ENCODE results near the gene MEGF6. TPM values are rescaled to one million over a fixed set of nuclear protein-coding genes. Genes with fewer than 3 reads are reported as not detected.

MEGF6 gene, protein sequence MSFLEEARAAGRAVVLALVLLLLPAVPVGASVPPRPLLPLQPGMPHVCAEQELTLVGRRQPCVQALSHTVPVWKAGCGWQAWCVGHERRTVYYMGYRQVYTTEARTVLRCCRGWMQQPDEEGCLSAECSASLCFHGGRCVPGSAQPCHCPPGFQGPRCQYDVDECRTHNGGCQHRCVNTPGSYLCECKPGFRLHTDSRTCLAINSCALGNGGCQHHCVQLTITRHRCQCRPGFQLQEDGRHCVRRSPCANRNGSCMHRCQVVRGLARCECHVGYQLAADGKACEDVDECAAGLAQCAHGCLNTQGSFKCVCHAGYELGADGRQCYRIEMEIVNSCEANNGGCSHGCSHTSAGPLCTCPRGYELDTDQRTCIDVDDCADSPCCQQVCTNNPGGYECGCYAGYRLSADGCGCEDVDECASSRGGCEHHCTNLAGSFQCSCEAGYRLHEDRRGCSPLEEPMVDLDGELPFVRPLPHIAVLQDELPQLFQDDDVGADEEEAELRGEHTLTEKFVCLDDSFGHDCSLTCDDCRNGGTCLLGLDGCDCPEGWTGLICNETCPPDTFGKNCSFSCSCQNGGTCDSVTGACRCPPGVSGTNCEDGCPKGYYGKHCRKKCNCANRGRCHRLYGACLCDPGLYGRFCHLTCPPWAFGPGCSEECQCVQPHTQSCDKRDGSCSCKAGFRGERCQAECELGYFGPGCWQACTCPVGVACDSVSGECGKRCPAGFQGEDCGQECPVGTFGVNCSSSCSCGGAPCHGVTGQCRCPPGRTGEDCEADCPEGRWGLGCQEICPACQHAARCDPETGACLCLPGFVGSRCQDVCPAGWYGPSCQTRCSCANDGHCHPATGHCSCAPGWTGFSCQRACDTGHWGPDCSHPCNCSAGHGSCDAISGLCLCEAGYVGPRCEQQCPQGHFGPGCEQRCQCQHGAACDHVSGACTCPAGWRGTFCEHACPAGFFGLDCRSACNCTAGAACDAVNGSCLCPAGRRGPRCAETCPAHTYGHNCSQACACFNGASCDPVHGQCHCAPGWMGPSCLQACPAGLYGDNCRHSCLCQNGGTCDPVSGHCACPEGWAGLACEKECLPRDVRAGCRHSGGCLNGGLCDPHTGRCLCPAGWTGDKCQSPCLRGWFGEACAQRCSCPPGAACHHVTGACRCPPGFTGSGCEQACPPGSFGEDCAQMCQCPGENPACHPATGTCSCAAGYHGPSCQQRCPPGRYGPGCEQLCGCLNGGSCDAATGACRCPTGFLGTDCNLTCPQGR (N-terminal part only)
- polyA plus RNA-seq (2012; ENCODE audit: missing spikeins) = 0.19 TPM

- TF ChIP-seq POLR2A (IDR thresholded peaks at IDR 0.05; ENCODE audit: low read depth, low read length) = no peak
- TF ChIP-seq TAF1 (IDR thresholded peaks at IDR 0.05; ENCODE audit: borderline replicate concordance, low read depth, low read length) = no peak
- no peak for TF ChIP-seq POLR2AphosphoS5 (IDR thresholded peaks at IDR 0.05; ENCODE audit: low read depth, low read length)
- no peak for FAIRE-seq
- no peak for DNase-seq (ENCODE audit: insufficient read length)
Observed at GRCh38 chr1:3611170-3612019, at the start of gene MEGF6. MEGF6 (minus strand) TSS chr1:3611508; CDS start chr1:3611268, 240 bp downstream.

DNA sequence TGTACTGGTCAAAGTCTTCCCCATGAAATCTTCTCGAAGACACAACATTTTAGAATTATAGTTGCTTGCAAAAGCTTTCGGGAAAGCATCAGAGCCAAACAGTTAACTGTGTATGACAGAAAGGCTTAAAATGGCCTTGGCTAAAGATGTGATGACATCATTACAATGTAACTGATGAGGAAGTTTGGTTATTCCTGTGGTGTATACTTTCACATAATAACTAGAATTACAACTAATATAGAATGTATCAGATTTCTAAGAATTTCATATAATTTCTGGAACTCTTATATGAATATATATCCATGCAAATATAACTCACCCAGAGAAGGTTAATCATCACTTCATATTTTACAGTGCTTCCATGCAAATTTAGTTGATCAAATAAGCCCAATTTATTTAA lies 49.4 kb upstream of the MEGF6 start:
- FAIRE-seq (no peak), DNase-seq (ENCODE audit: insufficient read length) (no peak)
- no peak for TF ChIP-seq POLR2AphosphoS5 (IDR thresholded peaks at IDR 0.05; ENCODE audit: low read depth, low read length)

- TF ChIP-seq POLR2AphosphoS5 (IDR thresholded peaks at IDR 0.05; ENCODE audit: low read depth, low read length) = no peak
- TF ChIP-seq POLR2A (IDR thresholded peaks at IDR 0.05; ENCODE audit: low read depth, low read length) = no peak
- no peak for TF ChIP-seq TAF1 (IDR thresholded peaks at IDR 0.05; ENCODE audit: borderline replicate concordance, low read depth, low read length)
- DNase-seq (ENCODE audit: insufficient read length) = no peak
- no peak for FAIRE-seq
Observed at GRCh38 chr1:3659093-3659492, 47.8 kb upstream of the MEGF6 start.

- TF ChIP-seq POLR2AphosphoS5 (IDR thresholded peaks at IDR 0.05; ENCODE audit: low read depth, low read length) (no peak), POLR2A (IDR thresholded peaks at IDR 0.05; ENCODE audit: low read depth, low read length) (no peak), TAF1 (IDR thresholded peaks at IDR 0.05; ENCODE audit: borderline replicate concordance, low read depth, low read length) (no peak)
- no peak for FAIRE-seq
- no peak for DNase-seq (ENCODE audit: insufficient read length)
Observed at GRCh38 chr1:3658231-3658615, 46.9 kb upstream of the MEGF6 start.

DNA sequence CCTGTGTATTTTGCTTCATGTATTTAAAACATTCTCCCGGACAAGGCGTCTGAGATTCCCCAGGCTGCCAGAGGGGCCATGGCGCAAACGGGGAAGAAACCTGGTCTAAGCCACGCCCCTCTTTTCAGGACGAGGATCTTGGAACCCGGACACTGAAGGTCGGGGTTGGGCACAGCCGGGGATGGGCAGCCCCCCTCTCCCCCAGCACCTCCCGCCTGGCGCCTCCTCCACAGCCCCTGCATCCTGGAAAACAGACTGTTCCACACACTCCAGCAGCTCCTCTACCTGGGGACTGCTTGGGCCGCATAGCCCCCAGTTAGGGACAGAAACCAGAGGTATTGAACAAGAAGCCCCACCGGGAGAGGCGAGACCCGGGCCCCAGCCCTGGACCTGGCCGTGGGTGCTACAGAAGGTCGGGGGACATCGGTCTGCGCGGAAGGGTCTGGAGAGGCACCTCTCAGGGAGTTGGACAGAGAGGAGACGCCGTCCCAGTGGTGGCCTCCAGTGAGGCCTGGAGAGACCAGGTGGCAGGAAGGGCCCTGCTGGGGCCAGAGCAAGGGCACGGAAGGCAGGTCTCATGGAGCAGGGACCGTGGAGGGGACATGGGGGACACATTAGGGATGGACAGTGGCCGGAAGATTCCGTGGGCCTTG lies 46.4 kb upstream of the MEGF6 start:
- FAIRE-seq (no peak), DNase-seq (ENCODE audit: insufficient read length) (no peak)
- TF ChIP-seq POLR2AphosphoS5 (IDR thresholded peaks at IDR 0.05; ENCODE audit: low read depth, low read length) (no peak), POLR2A (IDR thresholded peaks at IDR 0.05; ENCODE audit: low read depth, low read length) (no peak), TAF1 (IDR thresholded peaks at IDR 0.05; ENCODE audit: borderline replicate concordance, low read depth, low read length) (no peak)

- TF ChIP-seq POLR2A (IDR thresholded peaks at IDR 0.05; ENCODE audit: low read depth, low read length) = no peak
- no peak for TF ChIP-seq TAF1 (IDR thresholded peaks at IDR 0.05; ENCODE audit: borderline replicate concordance, low read depth, low read length)
- no peak for TF ChIP-seq POLR2AphosphoS5 (IDR thresholded peaks at IDR 0.05; ENCODE audit: low read depth, low read length)
- no peak for FAIRE-seq
Observed at GRCh38 chr1:3657096-3657475, 45.8 kb upstream of the MEGF6 start.

GRCh38 chr1:3656450-3657095 lies 45.3 kb upstream of the MEGF6 start:
- FAIRE-seq (peak; percentile 99), DNase-seq (ENCODE audit: insufficient read length) (peak; percentile 62)
- TF ChIP-seq POLR2AphosphoS5 (IDR thresholded peaks at IDR 0.05; ENCODE audit: low read depth, low read length) (peak; percentile 43; the same call in 1 of the 2 replicates), POLR2A (IDR thresholded peaks at IDR 0.05; ENCODE audit: low read depth, low read length) (peak; percentile 31), TAF1 (IDR thresholded peaks at IDR 0.05; ENCODE audit: borderline replicate concordance, low read depth, low read length) (no peak)

More at GRCh38 chr1:3657096-3657475, 45.8 kb upstream of the MEGF6 start:
- no peak for DNase-seq (ENCODE audit: insufficient read length)

- no peak for FAIRE-seq
- TF ChIP-seq POLR2AphosphoS5 (IDR thresholded peaks at IDR 0.05; ENCODE audit: low read depth, low read length) (no peak), POLR2A (IDR thresholded peaks at IDR 0.05; ENCODE audit: low read depth, low read length) (no peak), TAF1 (IDR thresholded peaks at IDR 0.05; ENCODE audit: borderline replicate concordance, low read depth, low read length) (no peak)
- DNase-seq (ENCODE audit: insufficient read length) = no peak
Observed at GRCh38 chr1:3654549-3655281, 43.4 kb upstream of the MEGF6 start.

- DNase-seq (ENCODE audit: insufficient read length) = no peak
- FAIRE-seq = peak; percentile 44
- TF ChIP-seq POLR2A (IDR thresholded peaks at IDR 0.05; ENCODE audit: low read depth, low read length) (no peak), POLR2AphosphoS5 (IDR thresholded peaks at IDR 0.05; ENCODE audit: low read depth, low read length) (no peak), TAF1 (IDR thresholded peaks at IDR 0.05; ENCODE audit: borderline replicate concordance, low read depth, low read length) (no peak)
Observed at GRCh38 chr1:3653286-3653618, 41.9 kb upstream of the MEGF6 start.
